ENCODE data around the gene PRELID2. TPM values are rescaled to one million over a fixed set of nuclear protein-coding genes. Genes with fewer than 3 reads are reported as not detected.

PRELID2 gene
- 3.9 and 5.4 TPM in 2 replicates for polyA plus RNA-seq (2011; rRNA removed)
- polyA minus RNA-seq (2011; rRNA and poly(A)+ RNA removed), result 11.2 and 13.1 TPM in 2 replicates

DNA sequence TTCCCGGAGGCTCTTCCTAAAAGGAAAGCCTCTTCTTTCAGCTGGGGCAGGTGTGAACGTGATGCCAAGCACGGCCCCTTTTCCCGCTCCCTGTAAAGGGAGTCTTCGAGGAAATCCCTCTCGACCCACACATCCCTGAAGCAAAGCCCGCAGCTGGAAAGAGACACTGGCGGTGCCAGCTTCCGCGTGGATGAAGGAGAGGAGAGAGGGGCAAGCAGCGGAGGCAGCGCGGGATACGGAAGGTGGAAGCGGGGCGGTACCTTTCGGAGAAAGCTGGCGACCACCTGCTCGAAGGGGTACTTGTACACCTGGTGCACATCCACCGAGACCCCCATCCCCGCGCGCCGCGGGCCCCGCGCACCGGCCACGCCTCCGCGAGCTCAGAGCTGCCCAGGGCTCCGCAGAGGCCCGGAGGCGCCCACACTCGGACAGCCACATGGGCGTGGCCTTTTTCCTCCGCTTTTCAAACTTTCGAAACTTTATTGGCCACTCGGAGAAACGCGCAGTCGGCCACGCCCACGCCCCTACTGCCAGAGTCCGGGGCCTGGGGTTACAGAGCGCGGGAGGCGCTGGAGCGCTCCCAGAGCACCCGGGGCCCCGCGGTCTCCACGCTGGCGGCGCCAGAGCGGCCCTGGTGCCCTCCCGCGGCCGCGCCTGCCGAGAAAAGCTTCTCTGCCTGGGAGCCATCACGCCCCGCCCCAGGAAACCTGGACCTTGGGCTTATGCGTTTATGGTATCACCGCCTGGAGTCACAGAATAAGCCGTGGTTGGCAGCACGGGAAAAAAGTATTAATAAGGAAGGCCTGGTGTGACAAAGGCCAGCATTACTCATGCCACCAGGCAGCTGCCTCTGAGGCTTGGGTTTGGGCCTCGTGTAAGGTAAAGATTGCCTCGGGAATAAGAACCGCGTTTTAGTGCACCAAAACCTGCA lies at the start of gene PRELID2:
Gene PRELID2 (minus strand): TSS at position 426 of the 931 bp plus-strand sequence. CDS start 91 bp downstream, at position 335.
- ChIA-PET POLR2A (interaction anchor here (2.1 kb wide), 1 partner anchor 20 kb away, joined by 9 read pairs; no protein-coding TSS in a partner anchor), CTCF (interaction anchor here (0.5 to 3.2 kb wide), 7 partner anchors 10 to 1631 kb away, joined by 3 to 20 read pairs (median 6); no protein-coding TSS in a partner anchor)
- H3K27me3 ChIP-seq (ENCODE audit: control insufficient read depth, insufficient read depth, low read length), result no peaks in the 10 kb centered on the region
- no peak for TF ChIP-seq CTCF (IDR thresholded peaks at IDR 0.05; ENCODE audit: low read depth, low read length)
- H3K9me3 ChIP-seq (ENCODE audit: control insufficient read depth, insufficient read depth, low read length), result no peaks in the 10 kb centered on the region
- H3K27ac ChIP-seq (ENCODE audit: low read depth, low read length), result no peak within 1 kb of the TSS
- peak within 1 kb of the TSS; percentile 77 for H3K4me3 ChIP-seq (ENCODE audit: low read depth, low read length)
- DNase-seq (ENCODE audit: low read depth, low spot score), result peak; percentile 61

GRCh38 chr5:145874765-145875164 lies 39.6 kb upstream of the PRELID2 start:
- ChIA-PET CTCF (interaction anchor here (1.1 kb wide), 1 partner anchor 13 kb away, joined by 4 read pairs; no protein-coding TSS in a partner anchor), POLR2A (no interaction called here)
- H3K27me3 ChIP-seq (ENCODE audit: control insufficient read depth, insufficient read depth, low read length), result no peaks in the 10 kb centered on the region
- no peaks in the 10 kb centered on the region for H3K9me3 ChIP-seq (ENCODE audit: control insufficient read depth, insufficient read depth, low read length)
- no peak for TF ChIP-seq CTCF (IDR thresholded peaks at IDR 0.05; ENCODE audit: low read depth, low read length)
- no peak for DNase-seq (ENCODE audit: low read depth, low spot score)
- H3K27ac ChIP-seq (ENCODE audit: low read depth, low read length), result no peak overlapping the region
- H3K4me3 ChIP-seq (ENCODE audit: low read depth, low read length), result no peak overlapping the region

GRCh38 chr5:145872914-145873313 lies 37.8 kb upstream of the PRELID2 start, which contains the start of gene GRXCR2:
Gene GRXCR2, minus strand, starts transcription at chr5:145873014. Its CDS starts 46 bp downstream, at chr5:145872968.
- no peak for TF ChIP-seq CTCF (IDR thresholded peaks at IDR 0.05; ENCODE audit: low read depth, low read length)
- CTCF ChIA-PET, result interaction anchor here (1.3 kb wide), 1 partner anchor 15 kb away, joined by 5 read pairs; no protein-coding TSS in a partner anchor

GRCh38 chr5:145872486-145872885 lies 37.3 kb upstream of the PRELID2 start:
- Histone ChIP-seq H3K9me3 (ENCODE audit: control insufficient read depth, insufficient read depth, low read length) (no peaks in the 10 kb centered on the region), H3K4me3 (ENCODE audit: low read depth, low read length) (no peak overlapping the region), H3K27me3 (ENCODE audit: control insufficient read depth, insufficient read depth, low read length) (no peaks in the 10 kb centered on the region), H3K27ac (ENCODE audit: low read depth, low read length) (no peak overlapping the region)
- no peak for TF ChIP-seq CTCF (IDR thresholded peaks at IDR 0.05; ENCODE audit: low read depth, low read length)
- CTCF ChIA-PET, result interaction anchor here (1.3 kb wide), 1 partner anchor 15 kb away, joined by 5 read pairs; no protein-coding TSS in a partner anchor
- POLR2A ChIA-PET, result no interaction called here
- DNase-seq (ENCODE audit: low read depth, low spot score), result no peak

More at GRCh38 chr5:145872914-145873313, 37.8 kb upstream of the PRELID2 start, which contains the start of gene GRXCR2:
- no peak within 1 kb of the TSS for H3K27ac ChIP-seq (ENCODE audit: low read depth, low read length)
- no peaks in the 10 kb centered on the region for H3K27me3 ChIP-seq (ENCODE audit: control insufficient read depth, insufficient read depth, low read length)
- POLR2A ChIA-PET, result no interaction called here
- no peaks in the 10 kb centered on the region for H3K9me3 ChIP-seq (ENCODE audit: control insufficient read depth, insufficient read depth, low read length)
- no peak within 1 kb of the TSS for H3K4me3 ChIP-seq (ENCODE audit: low read depth, low read length)
- no peak for DNase-seq (ENCODE audit: low read depth, low spot score)
